A673 (cell line): ENCODE measurements around the gene TSKU. TPM values are rescaled to one million over a fixed set of nuclear protein-coding genes. Genes with fewer than 3 reads are reported as not detected.

ENCODE experiments used
- BruUV-seq: library from RNA; stranded (reverse); fragments of 400-500 nt; replicated peaks from 2 replicates; lab custom pipeline; 2021; lab: Mats Ljungman, UMichigan
- CTCF ChIA-PET: fragments of 300-600 bp; sonication (Branson Sonifier 250); formaldehyde crosslinking; loops from one replicate; lab custom pipeline; 2022; ENCODE audit warnings: antibody characterized with exemption; lab: Charles Lee
- POLR2A ChIA-PET: fragments of 300-600 bp; sonication (Branson Sonifier 250); formaldehyde crosslinking; loops from one replicate; lab custom pipeline; 2022; ENCODE audit warnings: antibody characterized with exemption; ENCODE audit not compliant: low non-redundant PET; lab: Charles Lee
- DNase-seq: peaks from one replicate; pipeline ENCODE4 v3.0.0-alpha.2; 2015; ENCODE audit warnings: low spot score
- H3K27ac ChIP-seq: fragments of 200-600 bp; sonication (generic); 2 replicates; pipeline ENCODE4 v1.5.1; 2016; ENCODE audit warnings: mixed run types, low read depth, mild to moderate bottlenecking, mixed read lengths, antibody characterized with exemption, low read length; ENCODE audit not compliant: poor library complexity, severe bottlenecking
- H3K27me3 ChIP-seq: fragments of 200-600 bp; sonication (generic); replicated peaks from 2 replicates; pipeline ENCODE4 v1.6.1; 2017; ENCODE audit warnings: mixed run types, low read depth, mild to moderate bottlenecking, mixed read lengths, antibody characterized with exemption, low read length; ENCODE audit not compliant: insufficient read depth, poor library complexity
- H3K36me3 ChIP-seq: fragments of 200-600 bp; sonication (generic); 2 replicates; pipeline ENCODE4 v1.6.1; 2016; ENCODE audit warnings: mixed run types, mild to moderate bottlenecking, mixed read lengths, antibody characterized with exemption, low read length; ENCODE audit not compliant: insufficient read depth, poor library complexity, severe bottlenecking
- H3K4me1 ChIP-seq: fragments of 200-600 bp; sonication (generic); 2 replicates; pipeline ENCODE4 v1.6.1; 2017; ENCODE audit warnings: mixed run types, mild to moderate bottlenecking, mixed read lengths, antibody characterized with exemption, low read length; ENCODE audit not compliant: insufficient read depth, poor library complexity, severe bottlenecking
- H3K4me3 ChIP-seq: fragments of 200-600 bp; sonication (generic); 2 replicates; pipeline ENCODE4 v1.5.1; 2016; ENCODE audit warnings: low read depth, mixed run types, mild to moderate bottlenecking, mixed read lengths, low read length; ENCODE audit not compliant: poor library complexity, severe bottlenecking
- H3K9me3 ChIP-seq: fragments of 200-600 bp; sonication (generic); 2 replicates; pipeline ENCODE4 v1.6.1; 2016; ENCODE audit warnings: mixed run types, low read depth, mild to moderate bottlenecking, mixed read lengths, antibody characterized with exemption, low read length; ENCODE audit not compliant: poor library complexity, severe bottlenecking
- EZH2 ChIP-seq: fragments of 200-600 bp; sonication (generic); IDR thresholded peaks from 2 replicates; pipeline ENCODE4 v1.6.1; 2017; ENCODE audit warnings: borderline replicate concordance, low read depth, mild to moderate bottlenecking, mixed read lengths, antibody characterized with exemption, low read length; ENCODE audit not compliant: poor library complexity, severe bottlenecking
- intact Hi-C: fragments of 100-400 bp; cut with micrococcal nuclease; formaldehyde crosslinking; loops from one replicate; pipeline ENCODE4 v1.10.0; 2022; ENCODE audit not compliant: unreplicated experiment
- total RNA-seq: library from RNA; stranded (reverse); gene quantifications from 2 replicates; pipeline ENCODE4 v1.2.3, GENCODE V29; 2021
- TF ChIP-seq, protein P1 (sequence below): fragments of 300-800, 200-600 bp; sonication (generic); conservative IDR thresholded peaks from 2 replicates; pipeline ENCODE4 v1.5.1; 2017; ENCODE audit warnings: low read depth, mild to moderate bottlenecking, antibody characterized with exemption, low read length, moderate library complexity, mixed read lengths

The TSKU gene
- total RNA-seq, 1 experiment from 2014 or later, result 25.3 TPM

DNA sequence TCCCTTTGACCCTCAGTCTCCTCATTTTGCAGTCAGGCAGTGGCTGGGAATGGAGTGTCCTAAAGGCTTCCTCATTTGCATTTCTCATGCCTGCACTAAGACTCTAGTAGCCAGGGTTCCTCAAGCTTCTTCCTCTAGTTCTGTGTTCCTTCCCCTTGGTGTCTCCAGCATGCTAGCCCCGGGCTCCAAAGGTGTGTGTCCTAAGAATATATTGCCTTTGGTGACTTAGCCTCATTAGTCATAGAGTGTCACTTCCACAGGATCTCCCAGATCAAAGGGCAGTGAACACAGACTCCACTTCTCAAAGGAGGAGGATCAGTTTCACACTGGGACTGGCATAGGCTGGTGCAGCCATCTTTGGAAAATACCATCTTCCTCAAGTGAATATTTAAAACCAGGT, 56.2 kb downstream of the TSKU start:
- CTCF ChIA-PET, result no interaction called here
- no TSS peak for BruUV-seq
- intact Hi-C loops, result no loop called here

DNA sequence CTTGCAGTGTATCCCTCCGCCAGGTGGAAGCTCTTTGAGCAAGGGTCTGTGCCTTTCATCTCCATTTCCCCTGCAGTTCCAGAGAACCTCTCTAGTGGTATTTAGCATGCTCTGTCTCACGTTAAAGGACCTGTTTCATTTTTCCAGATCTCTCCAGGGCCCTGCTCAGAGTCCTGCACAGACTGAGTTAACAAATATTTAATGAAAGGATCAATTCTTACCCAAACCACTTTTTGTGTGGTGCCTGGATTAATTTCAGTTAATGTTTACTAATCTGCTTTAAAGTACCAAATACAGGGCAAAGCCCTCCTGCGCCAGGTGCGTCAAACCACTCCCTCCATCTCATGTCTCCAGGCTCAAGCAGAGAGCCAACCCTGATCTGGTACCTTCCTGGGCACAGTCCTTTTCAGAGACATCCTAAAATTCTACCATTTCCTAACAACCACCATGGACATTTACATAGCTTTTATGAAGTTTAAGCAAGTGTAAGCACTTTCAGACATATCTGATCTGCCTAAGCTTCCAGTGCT, 58.8 kb downstream of the TSKU start:
- CTCF ChIA-PET, result no interaction called here
- intact Hi-C loops, result no loop called here
- no peak for TF ChIP-seq EZH2
- TF ChIP-seq, protein P1, sequence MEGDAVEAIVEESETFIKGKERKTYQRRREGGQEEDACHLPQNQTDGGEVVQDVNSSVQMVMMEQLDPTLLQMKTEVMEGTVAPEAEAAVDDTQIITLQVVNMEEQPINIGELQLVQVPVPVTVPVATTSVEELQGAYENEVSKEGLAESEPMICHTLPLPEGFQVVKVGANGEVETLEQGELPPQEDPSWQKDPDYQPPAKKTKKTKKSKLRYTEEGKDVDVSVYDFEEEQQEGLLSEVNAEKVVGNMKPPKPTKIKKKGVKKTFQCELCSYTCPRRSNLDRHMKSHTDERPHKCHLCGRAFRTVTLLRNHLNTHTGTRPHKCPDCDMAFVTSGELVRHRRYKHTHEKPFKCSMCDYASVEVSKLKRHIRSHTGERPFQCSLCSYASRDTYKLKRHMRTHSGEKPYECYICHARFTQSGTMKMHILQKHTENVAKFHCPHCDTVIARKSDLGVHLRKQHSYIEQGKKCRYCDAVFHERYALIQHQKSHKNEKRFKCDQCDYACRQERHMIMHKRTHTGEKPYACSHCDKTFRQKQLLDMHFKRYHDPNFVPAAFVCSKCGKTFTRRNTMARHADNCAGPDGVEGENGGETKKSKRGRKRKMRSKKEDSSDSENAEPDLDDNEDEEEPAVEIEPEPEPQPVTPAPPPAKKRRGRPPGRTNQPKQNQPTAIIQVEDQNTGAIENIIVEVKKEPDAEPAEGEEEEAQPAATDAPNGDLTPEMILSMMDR, result no peak

More for the DNA sequence above, 56.2 kb downstream of the TSKU start:
- TF ChIP-seq, protein P1, result no peak
- TF ChIP-seq EZH2, result no peak
- H3K4me1 ChIP-seq, result peaks cover 5% of the 10 kb centered on the region
- POLR2A ChIA-PET, result no interaction called here
- H3K36me3 ChIP-seq, result no peaks in the 10 kb centered on the region
- H3K27ac ChIP-seq, result no peak overlapping the region
- DNase-seq, result no peak
- peaks cover 4% of the 10 kb centered on the region for H3K27me3 ChIP-seq
- H3K4me3 ChIP-seq, result no peak overlapping the region
- no peaks in the 10 kb centered on the region for H3K9me3 ChIP-seq

DNA sequence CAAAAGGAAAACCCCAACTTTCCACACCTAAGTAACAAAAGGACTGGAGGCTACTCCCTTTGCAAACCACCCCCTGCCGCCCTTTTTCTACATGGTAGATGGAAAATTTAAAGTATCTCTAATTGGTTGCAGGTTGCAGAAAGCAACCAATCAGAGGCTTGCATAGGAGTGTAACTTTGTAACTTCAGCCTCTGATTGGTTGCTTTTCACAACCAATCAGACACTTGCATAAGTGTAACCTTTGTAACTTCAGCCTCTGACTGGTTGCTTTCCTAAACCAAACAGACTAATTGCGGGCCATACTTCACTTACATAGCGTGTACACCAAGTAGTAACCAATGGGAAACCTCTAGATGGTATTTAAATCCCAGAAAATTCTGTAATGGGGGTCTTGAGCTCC, 60.8 kb downstream of the TSKU start:
- DNase-seq, result no peak
- no peak for TF ChIP-seq EZH2
- TF ChIP-seq, protein P1, result no peak
- ChIA-PET CTCF (no interaction called here), POLR2A (no interaction called here)
- Histone ChIP-seq H3K4me3 (no peak overlapping the region), H3K36me3 (no peaks in the 10 kb centered on the region), H3K27me3 (peaks cover 8% of the 10 kb centered on the region), H3K4me1 (no peaks in the 10 kb centered on the region), H3K9me3 (no peaks in the 10 kb centered on the region), H3K27ac (no peak overlapping the region)
- intact Hi-C loops, result no loop called here
- BruUV-seq, result no TSS peak

More for the DNA sequence above, 58.8 kb downstream of the TSKU start:
- BruUV-seq, result no TSS peak
- DNase-seq, result no peak
- Histone ChIP-seq H3K4me1 (no peaks in the 10 kb centered on the region), H3K27me3 (peaks cover 4% of the 10 kb centered on the region), H3K27ac (no peak overlapping the region), H3K9me3 (no peaks in the 10 kb centered on the region), H3K36me3 (no peaks in the 10 kb centered on the region), H3K4me3 (no peak overlapping the region)
- POLR2A ChIA-PET, result no interaction called here
